GM21423 (cell line): Measurements from ENCODE around the gene PDE6B.

Source experiments
- ATAC-seq: cut with Tn5 transposase; IDR thresholded peaks from one replicate; pipeline ENCODE4 v1.9.1; 2021; ENCODE audit warnings: mild to moderate bottlenecking, moderate library complexity; ENCODE audit not compliant: unreplicated experiment

The PDE6B gene

DNA sequence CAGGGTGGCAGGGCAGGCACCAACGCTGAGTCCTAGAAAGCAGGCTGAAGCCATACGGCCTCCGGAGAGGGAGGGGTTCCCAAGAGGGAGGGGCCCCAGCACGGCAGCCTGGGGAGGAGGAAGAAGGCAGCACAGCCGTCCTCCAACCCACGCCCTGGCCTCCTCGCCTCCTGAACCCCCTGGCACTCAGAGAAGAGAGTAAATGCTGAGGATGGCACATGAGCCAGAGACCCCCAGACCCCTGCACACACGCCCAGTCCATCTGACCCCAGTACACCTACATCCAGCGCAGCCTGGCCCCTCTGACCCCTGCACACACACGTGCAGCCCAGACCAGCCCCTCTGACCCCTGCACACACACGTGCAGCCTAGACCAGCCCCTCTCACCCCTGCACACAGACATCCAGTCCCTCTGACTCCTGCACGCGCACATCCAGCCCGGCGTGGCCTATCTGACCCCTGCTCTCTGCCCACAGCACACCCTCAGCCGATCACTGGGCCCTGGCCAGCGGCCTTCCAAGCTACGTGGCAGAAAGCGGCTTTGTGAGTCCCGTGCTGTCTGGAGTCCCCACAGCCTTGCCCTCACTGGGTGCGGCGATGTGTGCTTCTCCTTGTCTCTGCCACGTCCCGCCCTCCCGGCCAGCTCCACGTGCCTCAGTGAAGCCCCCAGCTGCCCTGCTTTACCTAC lies 30.2 kb downstream of the PDE6B start:
- no peak for ATAC-seq

DNA sequence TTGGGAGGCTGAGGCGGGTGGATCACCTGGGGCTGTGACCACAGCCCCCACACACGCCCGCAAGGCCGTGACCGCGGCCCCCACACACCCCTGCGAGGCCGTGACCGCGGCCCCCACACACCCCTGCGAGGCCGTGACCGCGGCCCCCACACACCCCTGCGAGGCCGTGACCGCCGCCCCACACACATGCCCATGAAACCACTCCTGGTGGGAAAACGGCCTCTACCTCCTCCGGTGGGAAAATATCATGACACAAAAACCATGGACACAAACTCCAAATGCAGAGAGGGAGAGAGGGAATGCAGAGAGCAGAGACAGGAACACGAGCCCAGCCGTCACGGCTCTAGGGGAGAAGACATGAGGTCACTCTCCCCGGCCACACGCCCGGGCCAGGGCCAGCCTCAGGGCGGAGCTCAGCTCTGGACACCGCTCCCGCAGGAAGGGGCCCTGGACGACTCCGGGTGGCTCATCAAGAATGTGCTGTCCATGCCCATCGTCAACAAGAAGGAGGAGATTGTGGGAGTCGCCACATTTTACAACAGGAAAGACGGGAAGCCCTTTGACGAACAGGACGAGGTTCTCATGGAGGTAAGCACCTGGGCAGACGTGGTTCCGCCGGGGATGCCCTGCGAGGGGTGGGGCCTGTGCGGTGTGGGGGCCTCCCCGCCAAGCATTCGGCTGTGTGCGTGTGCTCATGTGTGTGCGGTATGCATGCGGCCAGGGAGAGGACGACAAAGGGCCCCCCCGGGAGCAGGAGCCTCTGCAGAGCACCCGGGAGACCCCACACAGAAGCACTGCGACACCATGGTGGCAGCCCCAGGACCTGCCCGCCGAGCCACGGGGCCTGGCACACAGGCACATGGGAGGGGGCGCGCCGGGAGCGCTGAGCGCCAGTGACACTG lies 31.3 kb downstream of the PDE6B start:
- no peak for ATAC-seq

GRCh38 chr4:657338-657833 lies 32.0 kb downstream of the PDE6B start:
- ATAC-seq: no peak

DNA sequence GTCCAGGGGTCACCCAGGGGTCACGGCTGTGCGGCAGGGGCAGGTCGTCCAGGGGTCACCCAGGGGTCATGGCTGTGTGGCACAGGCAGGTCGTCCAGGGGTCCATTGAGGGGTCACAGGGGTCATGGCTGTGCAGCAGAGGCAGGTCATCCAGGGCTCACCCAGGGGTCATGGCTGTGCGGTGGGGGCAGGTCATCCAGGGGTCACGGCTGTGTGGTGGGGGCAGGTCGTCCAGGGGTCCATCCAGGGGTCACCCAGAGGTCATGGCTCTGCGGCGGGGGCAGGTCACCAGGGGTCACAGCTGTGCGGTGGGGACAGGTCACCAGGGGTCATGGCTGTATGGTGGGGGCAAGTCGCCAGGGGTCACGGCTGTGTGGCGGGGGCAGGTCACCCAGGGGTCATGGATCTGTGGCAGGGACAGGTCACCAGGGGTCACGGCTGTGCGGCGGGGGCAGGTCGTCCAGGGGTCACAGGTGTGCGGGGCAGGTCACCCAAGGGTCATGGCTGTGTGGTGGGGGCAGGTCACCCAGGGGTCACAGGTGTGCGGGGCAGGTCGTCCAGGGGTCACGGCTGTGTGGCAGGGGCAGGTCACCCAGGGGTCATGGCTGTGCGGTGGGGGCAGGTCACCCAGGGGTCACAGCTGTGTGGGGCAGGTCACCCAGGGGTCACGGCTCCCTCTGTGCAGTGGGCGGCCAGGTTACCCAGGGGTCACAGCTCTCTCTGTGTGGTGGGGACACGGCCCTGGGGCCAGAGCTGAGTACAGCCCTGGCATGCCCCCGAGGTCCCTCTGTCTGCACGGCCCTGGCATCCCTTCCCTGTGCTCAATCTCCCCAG lies 32.7 kb downstream of the PDE6B start:
- ATAC-seq: no peak

GRCh38 chr4:658681-659667 lies 33.6 kb downstream of the PDE6B start:
- ATAC-seq: no peak

GRCh38 chr4:659851-660250 lies 34.5 kb downstream of the PDE6B start:
- no peak for ATAC-seq

DNA sequence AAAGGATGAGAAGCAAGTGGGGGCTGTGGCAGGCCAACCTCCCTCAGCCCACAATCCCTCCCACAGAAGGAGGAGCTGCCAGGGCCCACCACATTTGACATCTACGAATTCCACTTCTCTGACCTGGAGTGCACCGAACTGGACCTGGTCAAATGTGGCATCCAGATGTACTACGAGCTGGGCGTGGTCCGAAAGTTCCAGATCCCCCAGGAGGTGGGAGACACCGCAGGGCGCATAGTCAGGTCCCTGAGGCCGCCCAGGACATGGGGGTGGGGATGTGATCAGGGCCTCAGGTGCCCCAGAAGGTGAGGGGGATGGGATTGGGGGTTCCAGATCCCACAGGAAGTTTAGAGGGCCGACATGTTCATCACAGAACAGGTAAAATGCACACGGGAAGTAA lies 35.0 kb downstream of the PDE6B start:
- ATAC-seq: no peak

- no peak for ATAC-seq
Measured at GRCh38 chr4:661231-661630, 35.9 kb downstream of the PDE6B start.

DNA sequence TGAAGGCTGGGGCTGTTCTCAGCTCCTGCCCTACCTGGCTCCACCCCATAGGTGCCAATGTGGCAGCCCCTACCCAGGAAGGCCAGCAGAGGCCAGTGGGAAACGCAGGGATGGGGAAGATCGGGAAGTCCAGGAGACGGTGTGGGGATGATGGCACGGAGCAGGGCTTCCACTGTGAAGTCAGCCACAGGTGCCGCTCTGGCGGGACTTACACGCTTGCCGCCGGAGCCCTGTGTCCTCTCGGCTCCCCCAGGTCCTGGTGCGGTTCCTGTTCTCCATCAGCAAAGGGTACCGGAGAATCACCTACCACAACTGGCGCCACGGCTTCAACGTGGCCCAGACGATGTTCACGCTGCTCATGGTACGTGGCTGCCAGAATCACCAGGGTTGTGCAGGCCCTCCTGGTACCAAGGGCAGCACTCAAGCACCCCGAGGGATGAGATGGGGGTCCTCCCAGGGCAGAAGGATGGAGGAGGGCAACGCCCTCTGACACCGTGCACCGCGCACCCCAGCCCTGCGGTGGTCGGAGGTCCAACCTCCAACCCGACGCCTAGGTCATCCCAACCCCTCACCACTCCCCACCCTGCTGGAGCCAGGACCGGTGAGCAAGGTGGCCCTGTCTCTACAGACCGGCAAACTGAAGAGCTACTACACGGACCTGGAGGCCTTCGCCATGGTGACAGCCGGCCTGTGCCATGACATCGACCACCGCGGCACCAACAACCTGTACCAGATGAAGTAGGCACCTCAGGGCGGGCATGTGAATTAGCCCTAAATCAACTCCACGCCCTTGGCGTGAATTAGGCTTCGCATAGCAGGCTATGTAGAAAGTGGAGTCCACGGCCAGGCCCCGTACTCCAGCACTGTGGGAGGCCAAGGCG lies 36.7 kb downstream of the PDE6B start:
- no peak for ATAC-seq

- no peak for ATAC-seq
Measured at GRCh38 chr4:663046-663437, 37.7 kb downstream of the PDE6B start.

GRCh38 chr4:663438-664428 lies 38.4 kb downstream of the PDE6B start:
- peak; percentile 80 for ATAC-seq

DNA sequence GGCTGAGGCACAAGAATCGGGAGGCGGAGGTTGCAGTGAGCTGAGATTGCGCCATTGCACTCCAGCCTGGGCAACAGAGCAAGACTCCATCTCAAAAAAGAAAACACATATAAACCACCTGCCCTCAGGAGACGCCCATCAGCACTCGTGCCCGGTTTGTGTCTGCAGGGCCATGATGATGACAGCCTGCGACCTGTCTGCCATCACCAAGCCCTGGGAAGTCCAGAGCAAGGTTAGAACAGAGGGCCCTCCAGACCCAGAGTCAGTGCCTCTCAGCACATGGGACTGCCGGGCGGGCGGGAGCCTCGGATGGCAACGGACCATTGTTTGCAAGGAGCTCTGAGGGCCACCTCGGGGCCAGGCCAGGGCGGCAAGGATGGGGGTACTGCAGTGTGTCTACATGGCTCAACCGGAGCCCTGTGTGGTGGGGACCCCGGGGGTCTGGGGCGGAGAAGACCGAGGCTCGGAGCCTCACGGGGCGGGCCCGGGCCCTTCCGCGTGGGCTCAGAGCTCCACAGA lies 39.4 kb downstream of the PDE6B start:
- no peak for ATAC-seq

- ATAC-seq: no peak
Measured at GRCh38 chr4:665381-665750, 40.0 kb downstream of the PDE6B start.

DNA sequence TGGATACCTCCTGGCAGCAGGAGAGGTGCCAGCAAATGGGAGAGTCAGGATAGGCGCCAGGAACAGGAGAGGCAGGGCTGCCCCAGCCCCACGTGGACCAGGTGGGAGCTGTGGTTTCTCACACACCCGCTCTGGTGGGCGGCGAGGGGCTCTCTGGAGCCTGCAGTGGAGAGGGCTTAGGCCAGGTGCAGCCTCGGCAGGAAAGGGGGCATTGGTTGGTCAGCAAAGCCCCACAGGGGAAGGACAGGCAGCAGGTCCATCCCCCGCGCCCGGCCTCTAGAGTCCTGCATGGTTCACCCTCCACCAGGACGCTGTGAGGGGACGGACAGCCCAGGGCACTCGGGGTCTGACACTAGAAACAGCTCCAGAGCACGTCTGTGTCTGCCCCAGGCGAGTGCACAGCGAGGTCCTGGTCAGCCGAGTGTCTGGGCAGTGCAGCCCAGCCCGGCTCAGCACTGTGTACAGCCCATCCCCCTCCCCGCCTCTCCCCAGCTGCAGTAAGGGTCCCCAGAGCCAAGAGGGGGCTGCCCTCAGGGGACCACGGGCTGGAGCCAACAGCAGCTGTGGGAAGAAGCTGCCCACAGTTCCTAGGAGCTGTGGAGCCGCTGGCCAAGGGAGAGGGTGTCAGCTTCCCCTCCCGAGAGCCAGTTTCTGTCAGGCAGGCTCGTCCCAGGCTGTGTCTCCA lies 40.5 kb downstream of the PDE6B start:
- no peak for ATAC-seq

GRCh38 chr4:666436-666810 lies 41.0 kb downstream of the PDE6B start:
- ATAC-seq: no peak

GRCh38 chr4:666822-667544 lies 41.6 kb downstream of the PDE6B start:
- no peak for ATAC-seq

GRCh38 chr4:667545-667925 lies 42.2 kb downstream of the PDE6B start:
- no peak for ATAC-seq
